Activated naive CD4-positive, alpha-beta T cell treated with anti-CD3 and anti-CD28 coated beads, Interleukin-2, amount 10 ng/mL, durations not matched to agents 7 days and 5 days (primary cell): ENCODE results near the gene TYW3.
"Not testable (repeated sequence)": the region's sequence is repeated elsewhere in the genome, so short reads cannot be mapped to it uniquely, and the experiment has no call there.

Experiments
- CTCF ChIA-PET: fragments of 350-600 bp; sonication (Branson Sonifier 250); formaldehyde crosslinking; loops from one replicate; lab custom pipeline; 2021; ENCODE audit warnings: antibody characterized with exemption; lab: Charles Lee
- DNase-seq: peaks from one replicate; pipeline ENCODE4 v3.0.0-alpha.2; 2020
- H3K27ac Mint-ChIP-seq: one replicate; pipeline ENCODE4 v1.8.0; 2021; ENCODE audit warnings: mild to moderate bottlenecking, moderate library complexity, mixed read lengths
- H3K27me3 Mint-ChIP-seq: one replicate; pipeline ENCODE4 v1.8.0; 2021; ENCODE audit warnings: mild to moderate bottlenecking, mixed read lengths
- H3K36me3 Mint-ChIP-seq: one replicate; pipeline ENCODE4 v1.8.0; 2021; ENCODE audit warnings: mixed read lengths
- H3K4me1 Mint-ChIP-seq: one replicate; pipeline ENCODE4 v1.8.0; 2021; ENCODE audit warnings: mixed read lengths
- H3K4me3 Mint-ChIP-seq: one replicate; pipeline ENCODE4 v1.8.0; 2021; ENCODE audit warnings: mild to moderate bottlenecking, moderate library complexity, mixed read lengths
- H3K9me3 Mint-ChIP-seq: one replicate; pipeline ENCODE4 v1.8.0; 2021; ENCODE audit warnings: mixed read lengths

Gene TYW3

GRCh38 chr1:74740307-74740980, 7.5 kb downstream of the TYW3 start:
- H3K27me3 Mint-ChIP-seq, CTCF ChIA-PET, H3K4me3 Mint-ChIP-seq, H3K27ac Mint-ChIP-seq, DNase-seq, H3K4me1 Mint-ChIP-seq: not testable (repeated sequence)
- Mint-ChIP-seq H3K9me3 (peaks cover 25% of the 10 kb centered on the region), H3K36me3 (peaks cover 74% of the 10 kb centered on the region)

- CTCF ChIA-PET, result interaction anchor here (1.3 kb wide), 1 partner anchor 11 kb away, joined by 5 read pairs; no protein-coding TSS in a partner anchor
- H3K27me3 Mint-ChIP-seq, H3K27ac Mint-ChIP-seq, H3K4me1 Mint-ChIP-seq, DNase-seq, H3K4me3 Mint-ChIP-seq: not testable (repeated sequence)
- peaks cover 16% of the 10 kb centered on the region for H3K9me3 Mint-ChIP-seq
- peaks cover 75% of the 10 kb centered on the region for H3K36me3 Mint-ChIP-seq
Observed at GRCh38 chr1:74745247-74745646, 12.3 kb downstream of the TYW3 start.

GRCh38 chr1:74748960-74749359, 16.0 kb downstream of the TYW3 start:
- CTCF ChIA-PET, result no interaction called here
- peaks cover 62% of the 10 kb centered on the region for H3K36me3 Mint-ChIP-seq
- H3K4me3 Mint-ChIP-seq, result no peak overlapping the region
- H3K4me1 Mint-ChIP-seq, result no peaks in the 10 kb centered on the region
- no peak for DNase-seq
- peaks cover 10% of the 10 kb centered on the region for H3K9me3 Mint-ChIP-seq
- no peak overlapping the region for H3K27ac Mint-ChIP-seq
- no peaks in the 10 kb centered on the region for H3K27me3 Mint-ChIP-seq

GRCh38 chr1:74753104-74753503, 20.2 kb downstream of the TYW3 start:
- DNase-seq, result no peak
- Mint-ChIP-seq H3K27me3 (no peaks in the 10 kb centered on the region), H3K36me3 (peaks cover 69% of the 10 kb centered on the region), H3K9me3 (peaks cover 7% of the 10 kb centered on the region), H3K27ac (no peak overlapping the region), H3K4me1 (no peaks in the 10 kb centered on the region), H3K4me3 (no peak overlapping the region)
- CTCF ChIA-PET, result no interaction called here

- no peaks in the 10 kb centered on the region for H3K4me1 Mint-ChIP-seq
- peaks cover 71% of the 10 kb centered on the region for H3K36me3 Mint-ChIP-seq
- H3K9me3 Mint-ChIP-seq, result peaks cover 7% of the 10 kb centered on the region
- no peak for DNase-seq
- H3K27ac Mint-ChIP-seq, result no peak overlapping the region
- CTCF ChIA-PET, result no interaction called here
- H3K27me3 Mint-ChIP-seq, result no peaks in the 10 kb centered on the region
- no peak overlapping the region for H3K4me3 Mint-ChIP-seq
Observed at GRCh38 chr1:74755475-74755874, 22.5 kb downstream of the TYW3 start.

- H3K9me3 Mint-ChIP-seq, H3K27ac Mint-ChIP-seq, H3K27me3 Mint-ChIP-seq, DNase-seq, CTCF ChIA-PET, H3K4me1 Mint-ChIP-seq, H3K4me3 Mint-ChIP-seq: not testable (repeated sequence)
- peaks cover 74% of the 10 kb centered on the region for H3K36me3 Mint-ChIP-seq
Observed at GRCh38 chr1:74756650-74757049, 23.7 kb downstream of the TYW3 start.

GRCh38 chr1:74763807-74764206, 30.9 kb downstream of the TYW3 start:
- no peaks in the 10 kb centered on the region for H3K9me3 Mint-ChIP-seq
- H3K4me3 Mint-ChIP-seq, result no peak overlapping the region
- CTCF ChIA-PET, result interaction anchor here (1.0 kb wide), 1 partner anchor 9 kb away, joined by 3 read pairs; no protein-coding TSS in a partner anchor
- H3K36me3 Mint-ChIP-seq, result peaks cover 35% of the 10 kb centered on the region
- no peak overlapping the region for H3K27ac Mint-ChIP-seq
- peaks cover 4% of the 10 kb centered on the region for H3K4me1 Mint-ChIP-seq
- H3K27me3 Mint-ChIP-seq, result no peaks in the 10 kb centered on the region
- DNase-seq, result no peak

GRCh38 chr1:74766579-74766978, 33.6 kb downstream of the TYW3 start:
- H3K4me1 Mint-ChIP-seq, result peaks cover 4% of the 10 kb centered on the region
- CTCF ChIA-PET, result interaction anchor here (1.3 to 1.9 kb wide), 2 partner anchors 10 to 33 kb away, joined by 3 to 6 read pairs; no protein-coding TSS in a partner anchor
- no peaks in the 10 kb centered on the region for H3K9me3 Mint-ChIP-seq
- peaks cover 17% of the 10 kb centered on the region for H3K36me3 Mint-ChIP-seq
- H3K4me3 Mint-ChIP-seq, result no peak overlapping the region
- DNase-seq, result no peak
- H3K27ac Mint-ChIP-seq, result no peak overlapping the region
- no peaks in the 10 kb centered on the region for H3K27me3 Mint-ChIP-seq

GRCh38 chr1:74767490-74767889, 34.5 kb downstream of the TYW3 start:
- Mint-ChIP-seq H3K27ac (no peak overlapping the region), H3K4me3 (no peak overlapping the region), H3K4me1 (peaks cover 4% of the 10 kb centered on the region), H3K36me3 (peaks cover 15% of the 10 kb centered on the region), H3K9me3 (no peaks in the 10 kb centered on the region), H3K27me3 (no peaks in the 10 kb centered on the region)
- CTCF ChIA-PET, result interaction anchor here (0.9 to 1.5 kb wide), 2 partner anchors 29 to 435 kb away, joined by 3 to 5 read pairs; no protein-coding TSS in a partner anchor
- DNase-seq, result no peak

GRCh38 chr1:74771913-74772515, 39.1 kb downstream of the TYW3 start:
- Mint-ChIP-seq H3K9me3 (no peaks in the 10 kb centered on the region), H3K27me3 (no peaks in the 10 kb centered on the region), H3K4me3 (no peak overlapping the region), H3K36me3 (no peaks in the 10 kb centered on the region), H3K27ac (no peak overlapping the region), H3K4me1 (no peaks in the 10 kb centered on the region)
- CTCF ChIA-PET, result interaction anchor here (0.6 to 2.0 kb wide), 12 partner anchors 9 to 677 kb away, joined by 3 to 12 read pairs (median 4); no protein-coding TSS in a partner anchor
- DNase-seq, result no peak

- DNase-seq, result no peak
- H3K27me3 Mint-ChIP-seq, result no peaks in the 10 kb centered on the region
- H3K27ac Mint-ChIP-seq, result no peak overlapping the region
- no peaks in the 10 kb centered on the region for H3K4me1 Mint-ChIP-seq
- no peaks in the 10 kb centered on the region for H3K36me3 Mint-ChIP-seq
- H3K9me3 Mint-ChIP-seq, result no peaks in the 10 kb centered on the region
- CTCF ChIA-PET, result interaction anchor here (1.5 kb wide), 1 partner anchor 423 kb away, joined by 6 read pairs; no protein-coding TSS in a partner anchor
- no peak overlapping the region for H3K4me3 Mint-ChIP-seq
Observed at GRCh38 chr1:74772945-74773344, 40.0 kb downstream of the TYW3 start.

GRCh38 chr1:74773582-74773981, 40.6 kb downstream of the TYW3 start:
- Mint-ChIP-seq H3K9me3 (no peaks in the 10 kb centered on the region), H3K27ac (no peak overlapping the region), H3K4me1 (no peaks in the 10 kb centered on the region), H3K27me3 (no peaks in the 10 kb centered on the region), H3K4me3 (no peak overlapping the region), H3K36me3 (no peaks in the 10 kb centered on the region)
- CTCF ChIA-PET, result no interaction called here
- no peak for DNase-seq

GRCh38 chr1:74775735-74776134, 42.8 kb downstream of the TYW3 start:
- Mint-ChIP-seq H3K4me1 (no peaks in the 10 kb centered on the region), H3K36me3 (no peaks in the 10 kb centered on the region), H3K9me3 (no peaks in the 10 kb centered on the region), H3K27me3 (no peaks in the 10 kb centered on the region), H3K4me3 (no peak overlapping the region), H3K27ac (no peak overlapping the region)
- CTCF ChIA-PET, result interaction anchor here (0.8 kb wide), 1 partner anchor 9 kb away, joined by 3 read pairs; no protein-coding TSS in a partner anchor
- no peak for DNase-seq

- CTCF ChIA-PET, result no interaction called here
- H3K4me3 Mint-ChIP-seq, result no peak overlapping the region
- no peak overlapping the region for H3K27ac Mint-ChIP-seq
- H3K4me1 Mint-ChIP-seq, result no peaks in the 10 kb centered on the region
- H3K27me3 Mint-ChIP-seq, result no peaks in the 10 kb centered on the region
- H3K9me3 Mint-ChIP-seq, result no peaks in the 10 kb centered on the region
- no peaks in the 10 kb centered on the region for H3K36me3 Mint-ChIP-seq
- no peak for DNase-seq
Observed at GRCh38 chr1:74777525-74777924, 44.6 kb downstream of the TYW3 start.

GRCh38 chr1:74779750-74780149, 46.8 kb downstream of the TYW3 start:
- no peak overlapping the region for H3K27ac Mint-ChIP-seq

More at GRCh38 chr1:74779750-74780149, 46.8 kb downstream of the TYW3 start:
- no peak for DNase-seq
- Mint-ChIP-seq H3K9me3 (no peaks in the 10 kb centered on the region), H3K36me3 (no peaks in the 10 kb centered on the region), H3K4me1 (no peaks in the 10 kb centered on the region), H3K4me3 (no peak overlapping the region), H3K27me3 (no peaks in the 10 kb centered on the region)
- CTCF ChIA-PET, result no interaction called here
